HL-60 (cell line): ENCODE results near the gene FNDC3B.

Experiments used
- DNase-seq, 2 experiments: peaks; one replicate each; pipeline ENCODE4 v3.0.0-alpha.2; 2010 to 2020; ENCODE audit warnings: low read depth in 1 of 2, low spot score in 1 of 2
- H3K27ac ChIP-seq: fragments of 250-450 bp; sonication (Bioruptor Pico); replicated peaks from 2 replicates; pipeline ENCODE4 v1.5.1; 2020; ENCODE audit warnings: mild to moderate bottlenecking, moderate library complexity
- H3K27me3 ChIP-seq: fragments of 250-450 bp; sonication (Bioruptor Pico); 2 replicates; pipeline ENCODE4 v1.5.1; 2021; ENCODE audit warnings: mild to moderate bottlenecking, moderate library complexity; ENCODE audit not compliant: insufficient read depth, poor library complexity, severe bottlenecking
- H3K4me3 ChIP-seq: replicated peaks from 2 replicates; pipeline ENCODE4 v1.5.1; 2011; ENCODE audit warnings: mild to moderate bottlenecking, control low read depth, low read length; ENCODE audit not compliant: insufficient read depth
- CTCF ChIP-seq: IDR thresholded peaks from one replicate; pipeline ENCODE4 v1.5.1; 2011; ENCODE audit warnings: low read length, control low read depth, inconsistent platforms; ENCODE audit not compliant: insufficient read depth
- GABPA ChIP-seq: IDR thresholded peaks from 2 replicates; pipeline ENCODE4 v1.6.1; 2012; ENCODE audit warnings: low read depth
- POLR2AphosphoS5 ChIP-seq: IDR thresholded peaks from 2 replicates; pipeline ENCODE4 v1.6.1; 2012; ENCODE audit warnings: low read depth
- REST ChIP-seq: IDR thresholded peaks from 2 replicates; pipeline ENCODE4 v1.6.1; 2012; ENCODE audit warnings: low read depth; ENCODE audit not compliant: insufficient replicate concordance
- SPI1 ChIP-seq: IDR thresholded peaks from 2 replicates; pipeline ENCODE4 v1.6.1; 2012; ENCODE audit warnings: low read depth, mild to moderate bottlenecking, borderline replicate concordance

Gene FNDC3B

GRCh38 chr3:172077197-172077757 lies 37.9 kb downstream of the FNDC3B start:
- Histone ChIP-seq H3K4me3 (no peak overlapping the region), H3K27ac (peak overlapping the region; percentile 82), H3K27me3 (no peaks in the 10 kb centered on the region)
- TF ChIP-seq SPI1 (no peak), POLR2AphosphoS5 (no peak), CTCF (no peak), GABPA (no peak), REST (no peak)
- DNase-seq = no peak

- Histone ChIP-seq H3K27ac (peak overlapping the region; percentile 82), H3K27me3 (no peaks in the 10 kb centered on the region), H3K4me3 (no peak overlapping the region)
- DNase-seq = no peak
- TF ChIP-seq REST (no peak), CTCF (no peak), GABPA (no peak), POLR2AphosphoS5 (no peak; the same call in 1 of the 2 replicates), SPI1 (no peak)
These were observed 38.9 kb downstream of the FNDC3B start for GRCh38 chr3:172078244-172078643.

GRCh38 chr3:172078721-172079120 lies 39.3 kb downstream of the FNDC3B start:
- Histone ChIP-seq H3K4me3 (no peak overlapping the region), H3K27me3 (no peaks in the 10 kb centered on the region), H3K27ac (no peak overlapping the region)
- DNase-seq = no peak
- TF ChIP-seq REST (no peak), POLR2AphosphoS5 (peak; percentile 8; the same call in 1 of the 2 replicates), GABPA (no peak)
